ENCODE data around the gene STRN3.
"Not testable (repeated sequence)": the region's sequence is repeated elsewhere in the genome, so short reads cannot be mapped to it uniquely, and the experiment has no call there.

Gene STRN3

DNA sequence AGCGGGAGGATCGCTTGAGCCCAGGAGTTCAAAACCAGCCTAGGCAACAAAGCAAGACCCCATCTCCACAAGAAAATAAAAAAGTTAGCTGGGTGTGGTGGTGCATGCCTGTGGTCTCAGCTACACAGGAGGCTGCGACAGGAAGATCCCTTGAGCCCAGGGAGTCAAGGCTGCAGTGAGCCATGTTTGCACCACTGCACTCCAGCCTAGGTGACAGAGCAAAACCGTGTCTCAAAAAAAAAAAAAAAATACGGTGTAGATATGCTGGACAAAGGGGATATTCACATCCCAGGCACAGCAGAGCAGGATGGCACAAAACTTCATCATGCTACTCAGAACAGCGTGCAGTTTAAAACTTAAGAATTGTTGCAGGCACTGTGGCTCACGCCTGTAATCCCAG, 24.8 kb upstream of the STRN3 start:
- no peak for DNase-seq (ENCODE audit: low read depth)
- TF ChIP-seq, protein P1, sequence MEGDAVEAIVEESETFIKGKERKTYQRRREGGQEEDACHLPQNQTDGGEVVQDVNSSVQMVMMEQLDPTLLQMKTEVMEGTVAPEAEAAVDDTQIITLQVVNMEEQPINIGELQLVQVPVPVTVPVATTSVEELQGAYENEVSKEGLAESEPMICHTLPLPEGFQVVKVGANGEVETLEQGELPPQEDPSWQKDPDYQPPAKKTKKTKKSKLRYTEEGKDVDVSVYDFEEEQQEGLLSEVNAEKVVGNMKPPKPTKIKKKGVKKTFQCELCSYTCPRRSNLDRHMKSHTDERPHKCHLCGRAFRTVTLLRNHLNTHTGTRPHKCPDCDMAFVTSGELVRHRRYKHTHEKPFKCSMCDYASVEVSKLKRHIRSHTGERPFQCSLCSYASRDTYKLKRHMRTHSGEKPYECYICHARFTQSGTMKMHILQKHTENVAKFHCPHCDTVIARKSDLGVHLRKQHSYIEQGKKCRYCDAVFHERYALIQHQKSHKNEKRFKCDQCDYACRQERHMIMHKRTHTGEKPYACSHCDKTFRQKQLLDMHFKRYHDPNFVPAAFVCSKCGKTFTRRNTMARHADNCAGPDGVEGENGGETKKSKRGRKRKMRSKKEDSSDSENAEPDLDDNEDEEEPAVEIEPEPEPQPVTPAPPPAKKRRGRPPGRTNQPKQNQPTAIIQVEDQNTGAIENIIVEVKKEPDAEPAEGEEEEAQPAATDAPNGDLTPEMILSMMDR (conservative IDR thresholded peaks at IDR 0.05; ENCODE audit: control insufficient read depth, insufficient read depth, low read depth, low read length): no peak
- no peak overlapping the region for H3K4me3 ChIP-seq (ENCODE audit: control insufficient read depth, low read depth, low read length)

DNA sequence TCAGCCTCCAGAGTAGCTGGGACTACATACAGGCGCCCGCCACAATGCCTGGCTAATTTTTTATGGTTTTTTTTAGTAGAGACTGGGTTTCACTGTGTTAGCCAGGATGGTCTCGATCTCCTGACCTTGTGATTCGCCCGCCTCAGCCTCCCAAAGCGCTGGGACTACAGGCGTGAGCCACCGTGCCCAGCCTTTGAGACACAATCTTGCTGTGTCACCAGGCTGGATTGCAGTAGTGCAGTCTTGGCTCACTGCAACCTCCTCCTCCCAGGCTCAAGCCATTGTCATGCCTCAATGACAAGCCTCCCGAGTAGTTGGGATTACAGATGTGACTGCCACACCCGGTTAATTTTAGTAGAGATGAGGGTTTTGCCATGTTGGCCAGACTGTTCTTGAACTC, 21.3 kb upstream of the STRN3 start:
- no peak overlapping the region for H3K4me3 ChIP-seq (ENCODE audit: control insufficient read depth, low read depth, low read length)
- DNase-seq (ENCODE audit: low read depth): no peak

DNA sequence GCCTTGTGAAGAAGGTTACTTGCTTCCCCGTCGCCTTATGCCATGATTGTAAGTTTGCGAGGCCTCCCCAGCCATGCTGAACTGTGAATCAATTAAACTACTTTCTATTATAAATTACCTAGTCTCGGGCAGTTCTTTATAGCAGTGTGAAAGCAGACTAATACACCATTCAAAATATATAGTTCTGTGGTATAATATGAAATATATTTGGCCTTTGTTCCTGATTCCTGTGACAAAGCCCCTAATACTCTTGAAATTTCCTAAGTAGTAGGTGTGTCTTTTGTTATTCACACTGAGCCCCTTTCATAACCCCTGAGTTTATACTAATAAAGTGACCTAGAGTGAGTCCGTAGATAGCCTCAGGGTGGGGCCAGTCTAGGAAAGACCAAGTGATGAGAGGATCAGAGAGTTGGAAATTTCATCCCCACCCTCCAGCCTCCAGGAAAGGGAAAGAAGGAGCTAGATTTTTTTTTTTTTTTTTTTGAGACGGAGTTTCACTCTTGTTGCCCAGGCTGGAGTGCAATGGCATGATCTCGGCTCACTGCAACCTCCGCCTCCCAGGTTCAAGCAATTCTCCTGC, 19.4 kb upstream of the STRN3 start:
- TF ChIP-seq, protein P1 (conservative IDR thresholded peaks at IDR 0.05; ENCODE audit: control insufficient read depth, insufficient read depth, low read depth, low read length): no peak
- no peak for DNase-seq (ENCODE audit: low read depth)
- no peak overlapping the region for H3K4me3 ChIP-seq (ENCODE audit: control insufficient read depth, low read depth, low read length)

More for the DNA sequence above, 21.3 kb upstream of the STRN3 start:
- TF ChIP-seq, protein P1 (conservative IDR thresholded peaks at IDR 0.05; ENCODE audit: control insufficient read depth, insufficient read depth, low read depth, low read length): no peak

DNA sequence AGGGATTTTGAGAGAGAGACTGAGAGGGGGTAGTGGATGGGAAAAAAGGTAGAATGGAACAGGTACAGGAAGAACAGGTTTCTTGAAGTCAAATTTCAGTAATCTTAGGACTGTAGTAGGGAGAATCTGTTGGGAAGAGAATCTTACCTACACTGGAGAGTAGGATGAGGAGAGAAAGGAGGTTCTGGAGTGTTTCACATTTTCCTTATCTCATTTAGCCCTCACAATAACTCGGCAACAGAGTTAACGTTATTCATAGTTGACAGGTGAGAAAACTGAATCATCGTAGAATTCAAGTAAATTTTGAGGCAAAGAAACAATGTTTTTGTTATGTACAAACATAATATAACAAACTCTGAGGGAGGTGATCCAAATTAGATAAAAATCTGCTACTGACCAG, 17.2 kb upstream of the STRN3 start:
- no peak overlapping the region for H3K4me3 ChIP-seq (ENCODE audit: control insufficient read depth, low read depth, low read length)
- TF ChIP-seq, protein P1 (conservative IDR thresholded peaks at IDR 0.05; ENCODE audit: control insufficient read depth, insufficient read depth, low read depth, low read length): no peak
- DNase-seq (ENCODE audit: low read depth): no peak

DNA sequence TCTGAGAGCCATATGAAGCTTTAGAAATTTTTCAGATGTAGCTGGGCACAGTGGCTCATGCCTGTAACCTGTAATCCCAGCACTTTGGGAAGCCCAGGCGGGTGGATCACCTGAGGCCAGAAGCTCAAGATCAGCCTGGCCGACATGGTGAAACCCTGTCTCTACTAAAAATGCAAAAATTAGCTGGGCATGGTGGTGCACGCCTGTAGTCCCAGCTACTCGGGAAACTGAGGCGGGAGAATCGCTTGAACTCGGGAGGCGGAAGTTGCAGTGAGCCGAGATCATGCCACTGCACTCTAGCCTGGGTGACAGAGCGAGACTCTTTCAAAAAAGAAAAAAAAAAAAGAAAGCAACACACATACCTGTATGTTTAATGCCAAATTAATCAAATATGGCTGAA, 16.7 kb upstream of the STRN3 start:
- not testable (repeated sequence) for H3K4me3 ChIP-seq (ENCODE audit: control insufficient read depth, low read depth, low read length); DNase-seq (ENCODE audit: low read depth)

DNA sequence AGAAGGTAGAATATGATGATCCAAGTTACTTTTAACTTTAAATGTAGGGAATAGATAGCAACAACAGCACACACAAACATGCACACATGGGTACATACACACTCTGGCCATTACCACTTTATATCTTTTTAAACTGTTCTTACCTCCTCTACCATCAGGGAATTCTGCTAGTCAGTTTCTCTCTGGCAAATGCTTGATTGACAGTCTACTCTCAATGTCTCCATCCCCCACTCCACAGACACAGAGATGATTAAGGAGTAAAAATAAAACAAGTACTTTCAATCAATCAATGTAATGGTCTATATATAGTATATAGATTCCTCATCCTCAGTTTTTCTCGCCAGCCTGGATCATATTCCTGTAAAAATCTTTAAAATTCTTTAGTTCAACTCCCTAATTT, 16.1 kb upstream of the STRN3 start:
- DNase-seq (ENCODE audit: low read depth): no peak
- H3K4me3 ChIP-seq (ENCODE audit: control insufficient read depth, low read depth, low read length): no peak overlapping the region
- TF ChIP-seq, protein P1 (conservative IDR thresholded peaks at IDR 0.05; ENCODE audit: control insufficient read depth, insufficient read depth, low read depth, low read length): no peak

DNA sequence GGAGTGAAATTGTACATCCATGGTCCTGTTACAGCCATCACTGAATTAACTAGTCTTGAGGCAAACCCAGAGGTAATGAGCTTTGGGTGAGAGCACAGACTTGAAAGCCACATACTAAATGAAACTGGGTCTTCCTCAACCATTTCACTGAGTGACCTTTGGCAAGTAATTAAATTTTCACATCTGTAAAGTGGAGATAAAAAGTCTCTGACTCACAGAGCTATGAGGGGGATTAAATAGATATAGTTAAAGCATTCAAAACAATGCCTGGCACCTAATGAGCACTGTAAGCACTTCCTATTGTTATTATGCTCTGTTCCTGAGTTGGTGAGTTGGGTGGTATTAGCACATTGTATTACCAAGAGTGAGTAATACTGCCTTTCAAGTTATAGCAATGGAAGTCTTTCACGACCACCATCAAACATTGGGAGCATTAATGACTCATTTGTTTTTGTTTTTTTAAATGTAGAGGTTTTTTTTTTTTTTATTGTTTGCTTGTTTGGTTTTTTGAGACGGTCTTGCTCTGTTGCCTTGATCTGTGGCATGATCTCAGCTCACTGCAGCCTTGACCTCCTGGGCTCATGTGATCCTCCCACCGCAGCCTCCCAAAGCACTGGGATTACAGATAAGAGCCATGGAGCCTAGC, 12.5 kb upstream of the STRN3 start:
- TF ChIP-seq, protein P1 (conservative IDR thresholded peaks at IDR 0.05; ENCODE audit: control insufficient read depth, insufficient read depth, low read depth, low read length): no peak
- DNase-seq (ENCODE audit: low read depth): peak; percentile 32
- no peak overlapping the region for H3K4me3 ChIP-seq (ENCODE audit: control insufficient read depth, low read depth, low read length)

Data from fibroblast of mammary gland (primary cell).